NCI-H1436 treated with DMSO at 0.1 percent for 48 hours (cell line): ENCODE results near the gene NUAK2.
"Not testable (repeated sequence)": the region's sequence is repeated elsewhere in the genome, so short reads cannot be mapped to it uniquely, and the experiment has no call there.

Experiments used
- DNase-seq: peaks from one replicate; lab custom pipeline; 2025; lab: John Stamatoyannopoulos, UW

Gene NUAK2

GRCh38 chr1:205294934-205295333 lies 26.6 kb downstream of the NUAK2 start:
- no peak for DNase-seq

- no peak for DNase-seq
Observed at GRCh38 chr1:205294175-205294917, 27.2 kb downstream of the NUAK2 start.

GRCh38 chr1:205293350-205294074 lies 28.0 kb downstream of the NUAK2 start:
- DNase-seq, result no peak

GRCh38 chr1:205291596-205291995 lies 29.9 kb downstream of the NUAK2 start:
- no peak for DNase-seq

- DNase-seq, result no peak
Observed at GRCh38 chr1:205287767-205288559, 33.6 kb downstream of the NUAK2 start.

- DNase-seq, result no peak
Observed at GRCh38 chr1:205287076-205287475, 34.5 kb downstream of the NUAK2 start.

- DNase-seq, result no peak
Observed at GRCh38 chr1:205286335-205286950, 35.1 kb downstream of the NUAK2 start.

- no peak for DNase-seq
Observed at GRCh38 chr1:205285381-205286101, 36.0 kb downstream of the NUAK2 start.

GRCh38 chr1:205284420-205285144 lies 37.0 kb downstream of the NUAK2 start:
- DNase-seq, result peak; percentile 94

- no peak for DNase-seq
Observed at GRCh38 chr1:205283270-205284147, 38.0 kb downstream of the NUAK2 start.

GRCh38 chr1:205280666-205281395 lies 40.7 kb downstream of the NUAK2 start:
- not testable (repeated sequence) for DNase-seq

GRCh38 chr1:205279986-205280385 lies 41.6 kb downstream of the NUAK2 start:
- DNase-seq, result no peak

GRCh38 chr1:205276689-205277065 lies 44.9 kb downstream of the NUAK2 start:
- DNase-seq, result no peak

- DNase-seq, result no peak
Observed at GRCh38 chr1:205275916-205276688, 45.4 kb downstream of the NUAK2 start.

GRCh38 chr1:205275133-205275532 lies 46.4 kb downstream of the NUAK2 start:
- no peak for DNase-seq

GRCh38 chr1:205274041-205274691 lies 47.4 kb downstream of the NUAK2 start:
- no peak for DNase-seq

- DNase-seq, result peak; percentile 43
Observed at GRCh38 chr1:205273551-205273982, 48.0 kb downstream of the NUAK2 start.

GRCh38 chr1:205272536-205272935 lies 49.0 kb downstream of the NUAK2 start:
- DNase-seq, result no peak
